Activated CD8-positive, alpha-beta memory T cell treated with anti-CD3 and anti-CD28 coated beads, Interleukin-2, amount 10 ng/mL, durations not matched to agents 7 days and 5 days (primary cell): ENCODE results near the gene LHX6. TPM values are rescaled to one million over a fixed set of nuclear protein-coding genes. Genes with fewer than 3 reads are reported as not detected.
A peak's percentile ranks its signal among the peaks of the same experiment; 100 is the strongest.

ENCODE experiments used
- ATAC-seq: fragments of 150-1000 bp; cut with Tn5 transposase; one replicate; pipeline ENCODE4 v1.10.0; 2021; ENCODE audit warnings: moderate library complexity
- CTCF ChIA-PET: fragments of 350-600 bp; sonication (Branson Sonifier 250); formaldehyde crosslinking; loops from one replicate; lab custom pipeline; 2021; ENCODE audit warnings: antibody characterized with exemption; lab: Charles Lee
- DNase-seq: peaks from one replicate; pipeline ENCODE4 v3.0.0-alpha.2; 2020
- H3K27ac Mint-ChIP-seq: one replicate; pipeline ENCODE4 v1.8.0; 2021; ENCODE audit warnings: mild to moderate bottlenecking, mixed read lengths
- H3K27me3 Mint-ChIP-seq: one replicate; pipeline ENCODE4 v1.8.0; 2021; ENCODE audit warnings: mixed read lengths
- H3K36me3 Mint-ChIP-seq: one replicate; pipeline ENCODE4 v1.8.0; 2021; ENCODE audit warnings: mild to moderate bottlenecking, mixed read lengths
- H3K4me1 Mint-ChIP-seq: one replicate; pipeline ENCODE4 v1.8.0; 2021; ENCODE audit warnings: mixed read lengths
- H3K4me3 Mint-ChIP-seq: one replicate; pipeline ENCODE4 v1.8.0; 2021; ENCODE audit warnings: mild to moderate bottlenecking, moderate library complexity, mixed read lengths
- H3K9me3 Mint-ChIP-seq: one replicate; pipeline ENCODE4 v1.8.0; 2022; ENCODE audit warnings: low read depth, mixed read lengths
- total RNA-seq, 2 experiments: library from RNA; stranded (reverse); gene quantifications; one replicate each; pipeline ENCODE4 v1.2.3, GENCODE V29; 2021

LHX6 gene
- total RNA-seq, 2 experiments from 2014 or later: not detected

DNA sequence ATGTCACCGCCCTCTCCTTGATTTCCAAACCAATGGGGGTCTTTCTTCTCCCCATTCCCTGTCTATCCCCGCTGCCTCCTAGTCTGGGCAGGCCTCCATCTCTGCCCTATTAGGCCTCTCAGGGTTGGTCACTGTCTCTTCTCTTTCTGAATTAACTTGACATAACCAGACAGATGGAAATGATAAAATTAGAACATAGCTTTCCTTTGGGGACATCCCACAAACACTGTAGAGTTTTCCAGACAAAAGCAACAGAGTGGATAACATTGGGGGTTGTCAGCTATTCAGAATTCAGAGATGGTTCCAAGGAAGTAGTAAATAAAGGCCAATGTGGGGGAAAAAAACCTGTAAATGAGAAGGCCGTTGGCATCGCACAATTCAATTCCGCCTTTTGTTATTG lies 24.7 kb downstream of the LHX6 start:
- Mint-ChIP-seq H3K4me3 (no peak overlapping the region), H3K27me3 (no peaks in the 10 kb centered on the region), H3K27ac (no peak overlapping the region), H3K36me3 (no peaks in the 10 kb centered on the region), H3K4me1 (no peaks in the 10 kb centered on the region), H3K9me3 (no peaks in the 10 kb centered on the region)
- CTCF ChIA-PET: no interaction called here
- no peak for DNase-seq
- no peak for ATAC-seq

DNA sequence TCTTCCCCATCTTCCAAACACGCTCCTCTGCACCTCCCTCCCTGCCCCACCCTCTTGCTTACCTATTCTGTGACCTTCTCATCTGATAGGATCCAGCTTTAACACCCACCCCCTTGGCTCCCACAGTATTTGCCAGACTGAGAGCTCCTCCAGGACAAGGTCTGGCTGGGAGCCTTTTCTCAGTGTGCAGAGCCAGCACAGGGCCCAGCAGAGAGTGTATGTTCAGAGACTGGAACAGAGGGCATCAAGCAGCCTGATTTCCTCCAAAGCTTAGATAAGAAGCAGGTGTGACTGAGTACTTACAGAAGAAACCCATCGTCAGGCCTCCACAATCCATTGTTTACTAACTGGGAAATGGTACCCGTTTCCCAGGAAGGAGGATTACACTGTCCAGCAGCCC lies 26.6 kb downstream of the LHX6 start:
- Mint-ChIP-seq H3K9me3 (no peaks in the 10 kb centered on the region), H3K27me3 (peaks cover 8% of the 10 kb centered on the region), H3K4me3 (no peak overlapping the region), H3K27ac (no peak overlapping the region), H3K36me3 (no peaks in the 10 kb centered on the region), H3K4me1 (no peaks in the 10 kb centered on the region)
- no peak for DNase-seq
- no peak for ATAC-seq
- CTCF ChIA-PET: no interaction called here

DNA sequence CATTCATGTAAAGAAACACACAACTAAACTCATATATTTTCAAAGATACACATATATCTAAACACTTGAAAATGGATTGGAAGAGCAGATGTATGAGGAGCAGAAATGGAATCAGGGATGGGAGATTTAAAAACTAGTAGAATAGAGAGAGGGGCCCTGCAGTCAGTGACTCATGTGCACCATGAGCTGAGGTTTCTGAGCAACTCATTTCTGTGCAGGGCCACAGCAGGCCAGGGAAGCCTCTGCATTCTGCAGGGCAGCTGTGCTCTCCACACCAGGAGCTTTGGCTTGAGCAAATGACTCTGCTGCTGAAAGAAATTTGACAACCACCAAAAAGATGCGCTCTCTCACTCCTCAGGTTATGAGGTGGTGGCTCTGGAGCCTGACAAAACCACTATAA lies 27.1 kb downstream of the LHX6 start:
- CTCF ChIA-PET: no interaction called here
- no peak for DNase-seq
- H3K4me1 Mint-ChIP-seq: no peaks in the 10 kb centered on the region
- H3K27ac Mint-ChIP-seq: no peak overlapping the region
- H3K27me3 Mint-ChIP-seq: peaks cover 13% of the 10 kb centered on the region
- ATAC-seq: no peak
- H3K36me3 Mint-ChIP-seq: no peaks in the 10 kb centered on the region
- H3K9me3 Mint-ChIP-seq: no peaks in the 10 kb centered on the region
- H3K4me3 Mint-ChIP-seq: no peak overlapping the region

DNA sequence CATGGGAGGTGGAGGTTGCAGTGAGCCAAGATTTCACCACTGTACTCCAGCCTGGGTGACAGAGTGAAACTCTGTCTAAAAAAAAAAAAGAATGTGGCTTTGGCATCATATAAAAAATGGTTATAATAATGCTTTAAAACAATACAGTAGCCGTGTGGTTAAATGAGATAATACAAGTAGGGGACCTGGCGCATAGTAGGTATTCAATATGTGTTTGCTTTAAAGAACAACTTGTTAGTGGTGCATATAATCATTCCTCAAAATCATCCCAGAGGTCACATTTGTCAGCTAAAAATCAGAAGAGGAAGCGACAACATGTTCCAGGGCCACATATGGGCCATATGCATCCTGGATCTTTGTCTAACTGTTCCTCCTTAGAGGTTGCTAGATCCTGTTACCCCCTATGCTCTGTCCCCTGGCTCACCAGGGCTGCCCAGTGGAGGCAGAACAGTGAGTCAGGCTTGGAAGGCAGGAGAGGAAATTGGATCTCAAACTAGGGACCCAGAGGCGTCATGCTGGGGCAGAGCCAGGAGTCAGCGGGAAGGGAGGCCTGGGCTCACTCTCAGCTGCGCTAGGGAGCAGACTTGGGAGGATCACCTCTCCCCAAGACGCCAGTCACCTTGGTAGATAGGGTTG lies 27.7 kb downstream of the LHX6 start:
- ATAC-seq (no peak), DNase-seq (no peak)
- CTCF ChIA-PET: no interaction called here
- Mint-ChIP-seq H3K4me3 (no peak overlapping the region), H3K4me1 (no peaks in the 10 kb centered on the region), H3K27me3 (peaks cover 13% of the 10 kb centered on the region), H3K36me3 (no peaks in the 10 kb centered on the region), H3K9me3 (no peaks in the 10 kb centered on the region), H3K27ac (no peak overlapping the region)

DNA sequence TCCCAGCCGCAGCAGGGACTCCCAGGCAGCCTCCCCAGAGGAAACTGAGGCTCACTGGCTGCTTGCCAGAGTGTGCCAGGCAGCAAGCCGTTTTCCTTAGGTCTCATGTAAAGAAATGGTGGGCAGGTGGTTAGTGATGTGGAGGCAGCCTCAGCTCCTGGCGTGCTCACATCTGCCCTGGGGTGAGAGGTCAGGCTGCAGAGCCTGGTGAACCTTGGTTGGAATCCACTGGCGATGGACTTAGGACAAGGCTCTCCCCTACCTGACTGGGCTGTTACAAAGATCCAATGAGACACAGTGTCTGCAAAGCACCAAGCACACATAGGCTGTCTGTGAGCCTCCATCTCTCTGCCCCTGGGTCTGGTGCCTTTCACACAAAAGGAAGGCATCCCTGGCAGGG lies 30.9 kb downstream of the LHX6 start:
- no peak overlapping the region for H3K27ac Mint-ChIP-seq
- no peaks in the 10 kb centered on the region for H3K9me3 Mint-ChIP-seq

DNA sequence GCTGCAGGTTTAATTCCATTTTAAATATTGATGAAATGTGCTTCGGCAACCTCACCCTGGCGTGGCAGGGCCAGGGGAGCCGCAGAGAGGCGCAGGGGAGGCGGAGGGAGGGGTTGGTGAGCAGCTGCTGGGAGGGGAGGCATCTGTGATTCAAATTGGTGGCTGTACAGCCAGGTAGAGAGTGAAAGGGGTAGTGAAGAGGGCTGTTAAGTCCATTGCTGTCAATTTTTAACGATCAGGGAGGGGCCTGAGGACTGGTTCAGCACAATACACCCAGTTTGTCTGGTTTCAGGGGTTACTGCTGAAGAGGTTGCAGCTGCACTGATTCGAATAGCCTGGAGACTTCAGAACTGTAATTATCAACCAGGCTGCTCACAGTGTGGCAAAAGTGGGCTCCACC lies 31.3 kb downstream of the LHX6 start:
- no peaks in the 10 kb centered on the region for H3K4me1 Mint-ChIP-seq
- H3K27me3 Mint-ChIP-seq: peaks cover 20% of the 10 kb centered on the region
- ATAC-seq (no peak), DNase-seq (no peak)
- no peaks in the 10 kb centered on the region for H3K36me3 Mint-ChIP-seq
- no peaks in the 10 kb centered on the region for H3K9me3 Mint-ChIP-seq
- CTCF ChIA-PET: no interaction called here
- no peak overlapping the region for H3K27ac Mint-ChIP-seq
- no peak overlapping the region for H3K4me3 Mint-ChIP-seq

More for the DNA sequence above, 30.9 kb downstream of the LHX6 start:
- Mint-ChIP-seq H3K4me3 (no peak overlapping the region), H3K4me1 (no peaks in the 10 kb centered on the region), H3K27me3 (peaks cover 20% of the 10 kb centered on the region), H3K36me3 (no peaks in the 10 kb centered on the region)
- no peak for DNase-seq
- ATAC-seq: no peak
- CTCF ChIA-PET: no interaction called here

DNA sequence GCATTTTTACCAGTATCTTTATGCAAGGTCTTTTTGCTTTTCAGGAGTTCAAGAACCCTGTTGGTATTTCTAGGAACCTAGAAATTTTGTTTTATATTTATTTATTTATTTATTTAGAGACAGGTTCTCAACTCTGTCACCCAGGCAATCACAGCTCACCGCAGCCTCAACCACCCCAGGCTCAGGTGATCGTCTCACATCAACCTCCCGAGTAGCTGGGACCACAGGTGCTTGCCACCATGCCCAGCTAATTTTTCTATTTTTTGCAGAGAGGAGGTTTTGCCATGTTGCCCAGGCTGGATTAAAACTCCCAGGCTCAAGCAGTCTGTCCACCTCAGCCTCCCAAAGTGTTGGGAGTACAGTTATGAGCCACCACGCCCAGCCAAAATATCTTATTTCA lies 32.9 kb downstream of the LHX6 start:
- no peaks in the 10 kb centered on the region for H3K4me1 Mint-ChIP-seq
- H3K27me3 Mint-ChIP-seq: peaks cover 20% of the 10 kb centered on the region
- H3K27ac Mint-ChIP-seq: no peak overlapping the region
- no peak overlapping the region for H3K4me3 Mint-ChIP-seq
- CTCF ChIA-PET: no interaction called here
- DNase-seq (no peak), ATAC-seq (no peak)
- H3K9me3 Mint-ChIP-seq: no peaks in the 10 kb centered on the region
- no peaks in the 10 kb centered on the region for H3K36me3 Mint-ChIP-seq

DNA sequence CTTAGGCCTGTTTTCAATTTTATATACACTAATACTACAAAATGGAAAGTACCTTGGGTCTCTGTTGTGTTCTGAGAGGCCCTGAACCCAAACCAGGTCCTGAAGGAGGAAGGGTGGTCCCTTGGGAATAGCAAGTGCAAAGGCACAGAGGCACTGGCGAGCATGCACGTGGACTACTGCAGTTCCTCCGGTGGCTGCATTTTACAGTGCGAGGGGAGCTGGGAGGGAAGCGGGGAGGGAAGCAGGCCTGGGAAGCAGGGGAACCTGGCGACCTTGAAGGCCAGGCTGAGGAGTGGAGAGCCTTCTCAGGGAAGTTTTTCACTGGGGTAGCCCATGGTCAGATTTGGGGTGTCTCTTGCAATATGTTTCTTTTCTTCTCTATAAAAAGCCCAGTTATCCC lies 35.1 kb downstream of the LHX6 start:
- DNase-seq: no peak
- Mint-ChIP-seq H3K4me1 (no peaks in the 10 kb centered on the region), H3K27me3 (peaks cover 20% of the 10 kb centered on the region), H3K9me3 (no peaks in the 10 kb centered on the region), H3K36me3 (no peaks in the 10 kb centered on the region), H3K4me3 (no peak overlapping the region), H3K27ac (no peak overlapping the region)
- no peak for ATAC-seq
- CTCF ChIA-PET: no interaction called here

DNA sequence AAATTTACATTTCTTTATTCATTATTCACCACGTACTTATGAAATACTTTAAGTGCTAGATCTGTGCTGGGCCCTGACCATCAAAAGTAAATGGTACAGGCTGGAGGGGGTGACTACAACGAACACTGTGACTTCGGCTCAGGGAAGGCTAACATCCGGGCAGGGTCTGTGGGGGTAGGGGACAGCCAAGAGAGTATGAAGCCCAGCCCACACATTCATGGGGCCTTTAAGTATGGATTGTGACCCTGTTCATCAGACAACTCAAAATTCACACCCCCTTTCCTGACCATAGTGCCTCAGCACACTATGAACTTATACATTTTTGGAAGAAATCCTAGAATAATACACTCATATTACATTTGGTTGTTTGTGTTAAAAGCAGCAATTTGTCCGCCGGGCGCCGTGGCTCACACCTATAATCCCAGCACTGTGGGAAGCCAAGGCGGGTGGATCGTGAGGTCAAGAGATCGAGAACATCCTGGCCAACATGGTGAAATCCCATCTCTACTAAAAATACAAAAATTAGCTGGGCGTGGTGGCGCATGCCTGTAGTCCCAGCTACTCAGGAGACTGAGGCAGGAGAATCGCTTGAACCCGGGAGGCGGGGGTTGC lies 35.7 kb downstream of the LHX6 start:
- Mint-ChIP-seq H3K36me3 (no peaks in the 10 kb centered on the region), H3K4me3 (no peak overlapping the region), H3K9me3 (no peaks in the 10 kb centered on the region), H3K27ac (no peak overlapping the region), H3K4me1 (no peaks in the 10 kb centered on the region), H3K27me3 (peaks cover 16% of the 10 kb centered on the region)
- DNase-seq: no peak
- CTCF ChIA-PET: interaction anchor here (0.6 kb wide), 1 partner anchor 158 kb away, joined by 4 read pairs; no protein-coding TSS in a partner anchor
- no peak for ATAC-seq

DNA sequence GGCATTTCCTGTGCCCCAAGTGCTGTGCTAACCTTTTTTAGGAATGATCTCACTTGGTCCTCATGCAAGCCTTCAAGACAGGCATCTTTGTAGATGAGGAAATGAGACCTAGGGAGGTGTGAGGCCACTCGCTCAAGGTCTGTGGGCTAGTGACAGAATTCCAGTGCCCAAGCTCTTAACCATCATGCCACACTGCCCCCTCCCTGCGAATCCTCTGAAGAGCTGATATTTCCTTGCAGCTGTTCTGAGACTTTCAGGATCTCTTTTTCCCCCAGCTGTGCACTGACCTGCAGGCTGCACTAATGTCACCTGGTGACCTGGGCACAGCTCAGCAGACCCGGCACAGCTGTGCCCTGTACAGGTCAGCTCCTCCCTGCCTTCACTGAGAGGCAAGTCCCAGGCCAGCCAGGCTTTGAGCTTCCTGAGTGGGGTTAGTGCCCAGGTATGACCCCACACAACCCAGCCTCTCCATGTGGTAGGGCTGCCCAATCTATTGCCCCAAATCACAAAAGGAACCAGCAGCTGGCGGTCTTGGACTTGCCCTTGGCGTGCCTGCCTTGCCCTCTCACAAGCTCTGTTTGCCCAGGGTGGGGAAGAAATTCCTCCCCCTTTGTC lies 36.4 kb downstream of the LHX6 start:
- CTCF ChIA-PET: interaction anchor here (0.6 kb wide), 1 partner anchor 159 kb away, joined by 4 read pairs; no protein-coding TSS in a partner anchor
- ATAC-seq (no peak), DNase-seq (no peak)
- peaks cover 15% of the 10 kb centered on the region for H3K27me3 Mint-ChIP-seq
- no peaks in the 10 kb centered on the region for H3K4me1 Mint-ChIP-seq
- no peak overlapping the region for H3K27ac Mint-ChIP-seq
- H3K9me3 Mint-ChIP-seq: no peaks in the 10 kb centered on the region
- H3K4me3 Mint-ChIP-seq: no peak overlapping the region
- H3K36me3 Mint-ChIP-seq: no peaks in the 10 kb centered on the region

DNA sequence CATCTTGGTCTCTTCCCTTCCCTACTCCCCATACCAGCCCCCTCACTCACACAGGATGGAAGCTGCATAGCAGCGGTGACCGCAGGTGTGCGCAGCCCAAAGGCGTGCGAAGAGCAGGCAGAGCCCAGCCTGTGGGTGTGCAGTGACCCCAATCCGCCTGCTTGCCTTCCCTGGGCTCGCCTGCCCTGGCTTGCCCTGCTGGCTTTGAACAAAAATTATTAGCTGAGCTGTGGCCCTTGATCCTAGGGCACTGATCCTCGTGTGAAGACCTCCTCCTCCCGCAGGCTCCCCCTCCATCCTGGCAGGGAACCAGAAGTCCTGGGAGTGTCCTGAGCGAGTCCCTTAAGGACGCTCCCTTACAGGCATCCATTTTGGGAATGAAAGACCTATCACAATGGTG lies 37.2 kb downstream of the LHX6 start:
- Mint-ChIP-seq H3K27ac (no peak overlapping the region), H3K9me3 (no peaks in the 10 kb centered on the region), H3K27me3 (peaks cover 7% of the 10 kb centered on the region), H3K4me1 (no peaks in the 10 kb centered on the region), H3K4me3 (no peak overlapping the region), H3K36me3 (no peaks in the 10 kb centered on the region)
- ATAC-seq: no peak
- DNase-seq: no peak
- CTCF ChIA-PET: no interaction called here

DNA sequence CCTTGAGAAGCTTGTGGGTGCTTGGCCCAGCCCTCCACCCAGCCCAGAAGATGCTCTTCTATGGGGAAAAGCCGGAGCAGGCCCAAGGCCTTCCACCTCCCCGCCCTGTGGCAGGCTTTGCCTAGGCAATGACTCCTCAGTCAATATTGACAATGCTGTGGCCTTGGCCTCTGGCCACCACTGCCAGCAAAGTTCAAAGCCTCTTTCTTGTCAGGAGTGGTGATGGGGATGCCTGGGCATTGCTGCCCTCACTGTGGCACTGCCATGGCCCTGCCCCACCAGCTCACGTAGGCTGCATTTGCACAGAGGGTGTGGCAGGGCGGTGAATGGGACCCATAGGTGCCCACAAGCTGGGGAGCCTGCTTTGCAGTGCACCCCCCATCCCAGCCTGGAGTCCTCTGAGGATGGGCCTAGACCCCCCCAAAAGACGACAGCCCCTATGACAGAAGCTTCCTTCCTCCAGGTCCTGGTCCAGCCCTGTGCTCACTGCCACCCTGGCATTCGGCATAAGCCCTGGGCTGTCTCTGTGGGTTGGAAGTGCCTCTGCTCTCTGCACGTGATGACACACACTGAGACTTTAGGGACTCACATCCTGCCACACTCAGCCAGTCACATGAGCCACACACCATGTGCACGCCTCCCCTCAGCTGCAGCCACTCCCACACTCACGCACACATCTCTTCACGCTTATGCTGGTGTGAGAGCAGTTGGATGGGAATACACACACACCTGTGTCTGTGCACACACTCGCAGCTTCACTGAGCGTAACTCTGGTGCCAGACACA lies 38.0 kb downstream of the LHX6 start:
- Mint-ChIP-seq H3K4me3 (no peak overlapping the region), H3K27ac (no peak overlapping the region), H3K4me1 (no peaks in the 10 kb centered on the region), H3K9me3 (no peaks in the 10 kb centered on the region), H3K27me3 (peaks cover 7% of the 10 kb centered on the region), H3K36me3 (no peaks in the 10 kb centered on the region)
- CTCF ChIA-PET: no interaction called here
- DNase-seq: peak; percentile 43
- peak; percentile 27 for ATAC-seq

DNA sequence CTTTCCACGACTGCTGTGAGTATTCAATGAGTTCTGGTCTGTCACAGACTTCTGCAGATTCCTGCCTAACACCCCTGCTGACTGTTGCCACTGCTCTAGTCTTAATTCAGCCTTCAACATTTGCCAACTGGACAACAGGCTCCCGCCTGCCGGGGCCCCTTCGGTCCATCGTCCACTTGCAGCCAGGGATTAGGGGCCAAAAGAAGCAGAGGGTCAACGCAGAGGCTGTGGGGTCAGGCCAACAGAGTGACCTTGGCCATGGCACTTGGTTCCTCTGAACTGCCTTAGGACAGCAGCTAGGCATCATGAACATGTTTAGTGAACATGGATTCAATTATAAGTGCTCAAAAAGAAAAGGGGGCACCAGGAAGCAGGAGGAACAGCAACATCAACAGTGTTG lies 40.4 kb downstream of the LHX6 start:
- Mint-ChIP-seq H3K4me1 (no peaks in the 10 kb centered on the region), H3K36me3 (no peaks in the 10 kb centered on the region), H3K9me3 (no peaks in the 10 kb centered on the region), H3K27ac (no peak overlapping the region), H3K4me3 (no peak overlapping the region), H3K27me3 (peaks cover 5% of the 10 kb centered on the region)
- DNase-seq: no peak
- ATAC-seq: no peak
- CTCF ChIA-PET: no interaction called here
